Mesenteric fat pad (tissue), 1 donor: ENCODE measurements around the gene L3MBTL2. TPM values are rescaled to one million over a fixed set of nuclear protein-coding genes. Genes with fewer than 3 reads are reported as not detected.

Source experiments
- DNase-seq: peaks from one replicate; pipeline ENCODE4 v3.0.0-alpha.2; 2020; ENCODE audit warnings: low spot score
- total RNA-seq: library from RNA; stranded (reverse); fragmentation: NEBNext Ultra II Directional; extraction: Animal tissue kit (Norgen Biotek cat#: 25700); gene quantifications from one replicate; pipeline ENCODE4 v1.2.1, GENCODE V29; 2021
- donor health status: DM: yes; HTN: yes; CAD: no.

L3MBTL2 gene
- total RNA-seq, 1 donor from 2014 or later: 18.8 TPM

DNA sequence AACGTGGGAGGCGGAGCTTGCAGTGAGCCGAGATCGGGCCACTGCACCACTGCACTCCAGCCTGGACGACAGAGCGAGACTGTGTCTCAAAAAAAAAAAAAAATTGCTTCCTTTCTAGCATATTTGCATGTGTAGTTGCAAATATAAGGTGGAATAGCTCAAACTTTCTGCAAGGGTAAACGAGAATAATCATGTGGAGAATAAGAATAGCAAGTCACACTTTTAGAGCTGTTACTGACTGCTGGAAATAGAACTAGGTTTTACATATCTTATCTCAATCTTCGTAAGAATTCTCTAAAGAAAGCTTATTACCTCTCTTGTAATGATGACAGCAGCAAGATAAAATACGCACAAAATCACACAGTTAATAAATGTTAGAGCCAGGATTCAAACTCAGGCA, 1.6 kb downstream of the L3MBTL2 start:
- no peak for DNase-seq

- DNase-seq: no peak
Measured at GRCh38 chr22:41215409-41215808, 10.3 kb downstream of the L3MBTL2 start.

DNA sequence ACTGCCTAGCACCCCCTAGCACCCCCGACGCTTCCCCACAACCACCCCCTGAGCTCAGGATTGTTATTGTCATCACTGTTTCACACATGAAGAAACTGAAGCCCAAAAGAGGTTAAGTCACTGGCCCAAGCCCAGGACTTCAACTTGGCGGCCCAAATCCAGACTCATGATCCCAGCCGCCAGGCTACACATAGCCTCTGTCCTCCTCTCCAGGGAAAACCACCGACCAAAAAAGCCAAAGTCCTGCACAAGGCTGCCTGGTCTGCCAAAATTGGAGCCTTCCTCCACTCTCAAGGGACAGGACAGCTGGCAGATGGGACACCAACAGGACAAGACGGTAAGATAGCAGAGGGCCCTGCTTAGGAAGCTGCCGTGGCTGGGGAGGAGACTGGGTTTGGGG, 10.8 kb downstream of the L3MBTL2 start:
- DNase-seq: no peak

DNA sequence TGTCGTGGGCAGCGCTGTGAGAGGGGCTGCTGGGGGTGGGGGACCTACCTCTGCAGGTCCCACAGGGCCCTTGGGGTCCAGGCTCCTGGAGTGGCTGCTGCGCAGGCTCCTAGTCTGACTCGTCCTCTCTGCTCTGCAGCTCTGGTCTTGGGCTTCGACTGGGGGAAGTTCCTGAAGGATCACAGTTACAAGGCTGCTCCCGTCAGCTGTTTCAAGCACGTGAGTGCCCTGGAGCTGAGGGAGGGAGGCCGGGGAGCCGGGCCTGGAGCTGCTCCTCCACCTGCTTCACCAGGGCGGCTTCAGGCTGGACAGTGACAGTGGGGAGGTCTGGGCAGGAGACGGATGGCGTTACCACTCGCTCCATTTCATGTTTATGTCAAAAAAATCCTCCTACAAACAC, 11.9 kb downstream of the L3MBTL2 start:
- DNase-seq: no peak

- no peak for DNase-seq
Measured at GRCh38 chr22:41217553-41218157, 12.5 kb downstream of the L3MBTL2 start.

DNA sequence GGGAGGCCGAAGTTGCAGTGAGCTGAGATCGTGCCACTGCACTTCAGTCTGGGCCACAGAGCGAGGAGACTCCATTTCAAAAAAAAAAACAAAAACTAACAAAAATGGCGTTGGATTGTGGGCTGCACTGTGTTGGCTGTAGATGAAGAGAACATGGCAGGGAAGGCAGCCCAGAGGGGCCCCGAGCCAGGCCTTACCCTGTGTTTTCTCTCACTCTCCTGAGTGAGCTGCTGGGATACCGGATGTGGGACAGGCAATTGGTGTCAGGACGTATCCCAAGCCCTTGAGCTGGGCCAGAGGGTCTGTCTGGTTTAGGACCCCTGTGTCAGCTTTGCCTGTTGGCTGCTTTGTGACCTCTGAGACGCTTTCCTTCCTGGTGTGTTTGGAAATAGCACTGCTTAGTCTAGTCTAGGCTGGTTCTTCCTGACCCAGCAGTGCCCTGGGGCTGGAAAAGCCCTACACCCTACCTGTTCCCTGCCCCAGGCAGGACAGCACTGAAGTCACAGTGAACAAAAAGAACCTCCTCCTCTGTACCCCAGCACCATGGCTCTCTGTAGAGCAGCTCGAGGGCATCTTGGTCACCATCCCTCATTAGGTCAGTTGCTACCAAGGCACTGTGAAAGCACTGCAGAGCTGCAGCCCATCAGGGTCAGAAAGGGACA, 17.9 kb downstream of the L3MBTL2 start:
- DNase-seq: no peak

- DNase-seq: no peak
Measured at GRCh38 chr22:41223535-41223934, 18.4 kb downstream of the L3MBTL2 start.

- no peak for DNase-seq
Measured at GRCh38 chr22:41226723-41227655, 21.9 kb downstream of the L3MBTL2 start.

- DNase-seq: no peak
Measured at GRCh38 chr22:41229215-41229614, 24.1 kb downstream of the L3MBTL2 start.

- no peak for DNase-seq
Measured at GRCh38 chr22:41229730-41230400, 24.8 kb downstream of the L3MBTL2 start.

GRCh38 chr22:41230401-41230785, 25.3 kb downstream of the L3MBTL2 start:
- DNase-seq: no peak

DNA sequence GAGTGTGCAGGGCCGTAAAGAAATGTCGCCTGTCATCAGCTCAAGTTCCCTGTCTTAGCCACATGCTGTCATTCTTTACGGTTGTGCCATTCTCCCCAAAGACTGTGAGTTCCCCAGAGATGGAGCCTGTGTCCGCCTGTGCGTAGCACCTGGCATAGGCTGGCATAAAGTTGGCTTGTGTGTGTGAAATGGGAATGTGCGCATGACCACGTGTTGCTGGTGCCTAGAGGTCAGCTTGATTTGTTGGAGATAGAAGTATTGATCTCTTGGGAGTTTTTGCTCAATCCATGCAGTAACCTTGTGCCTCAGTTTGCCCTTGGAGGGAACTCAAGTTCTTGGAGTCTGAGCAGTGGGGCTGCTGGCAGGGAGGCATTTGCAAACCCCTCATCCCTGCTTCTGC, 26.3 kb downstream of the L3MBTL2 start:
- no peak for DNase-seq

GRCh38 chr22:41234815-41235695, 29.9 kb downstream of the L3MBTL2 start:
- DNase-seq: no peak

- no peak for DNase-seq
Measured at GRCh38 chr22:41237036-41237706, 32.1 kb downstream of the L3MBTL2 start.

- DNase-seq: no peak
Measured at GRCh38 chr22:41237707-41238569, 32.8 kb downstream of the L3MBTL2 start.

DNA sequence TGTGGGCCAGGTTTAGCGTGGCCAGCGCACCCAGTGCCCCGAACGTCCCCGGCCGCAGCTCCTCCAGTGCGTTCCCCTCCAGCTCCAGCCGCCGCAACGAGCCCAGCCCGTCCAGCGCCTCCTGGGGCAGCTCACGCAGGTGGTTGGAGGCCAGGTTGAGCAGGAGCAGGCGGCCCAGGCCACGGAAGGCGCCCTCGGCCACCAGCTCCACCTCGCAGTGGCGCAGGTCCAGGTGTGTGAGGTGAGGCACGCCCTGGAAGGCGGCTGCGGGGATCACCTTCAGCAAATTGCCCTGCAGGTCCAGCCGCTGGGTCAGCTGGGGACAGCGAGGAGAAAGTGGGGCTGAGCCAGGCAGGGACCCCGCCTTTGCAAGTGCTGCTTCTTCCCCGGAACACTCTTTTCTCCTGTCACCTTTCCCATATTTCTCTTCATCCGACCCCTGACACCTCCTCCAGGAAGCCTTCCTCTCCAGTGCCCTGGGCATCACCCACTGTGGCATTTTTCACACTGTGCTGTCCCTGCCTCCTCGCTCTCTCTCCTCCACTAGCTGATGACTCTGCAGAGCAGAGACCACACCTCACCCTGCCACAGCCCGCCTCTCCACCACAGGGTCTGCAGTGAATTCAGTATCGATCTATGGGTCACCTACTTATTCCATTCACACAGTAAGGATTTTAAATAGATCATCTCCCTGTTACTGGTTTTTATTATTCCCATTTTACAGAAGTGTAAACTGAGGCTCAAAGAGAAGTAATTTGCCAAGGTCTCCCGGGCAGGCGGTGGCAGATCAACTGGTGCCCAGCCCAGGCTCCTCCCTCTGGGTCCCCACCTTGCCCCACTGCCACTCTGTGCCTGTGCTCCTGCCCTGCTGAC, 33.7 kb downstream of the L3MBTL2 start:
- no peak for DNase-seq

GRCh38 chr22:41239443-41240128, 34.5 kb downstream of the L3MBTL2 start:
- DNase-seq: no peak
